Retina (tissue), 1 donor: ENCODE data around the gene MACROD2.

Experiments
- DNase-seq: peaks from one replicate; pipeline ENCODE4 v3.0.0-alpha.2; 2016

MACROD2 gene

DNA sequence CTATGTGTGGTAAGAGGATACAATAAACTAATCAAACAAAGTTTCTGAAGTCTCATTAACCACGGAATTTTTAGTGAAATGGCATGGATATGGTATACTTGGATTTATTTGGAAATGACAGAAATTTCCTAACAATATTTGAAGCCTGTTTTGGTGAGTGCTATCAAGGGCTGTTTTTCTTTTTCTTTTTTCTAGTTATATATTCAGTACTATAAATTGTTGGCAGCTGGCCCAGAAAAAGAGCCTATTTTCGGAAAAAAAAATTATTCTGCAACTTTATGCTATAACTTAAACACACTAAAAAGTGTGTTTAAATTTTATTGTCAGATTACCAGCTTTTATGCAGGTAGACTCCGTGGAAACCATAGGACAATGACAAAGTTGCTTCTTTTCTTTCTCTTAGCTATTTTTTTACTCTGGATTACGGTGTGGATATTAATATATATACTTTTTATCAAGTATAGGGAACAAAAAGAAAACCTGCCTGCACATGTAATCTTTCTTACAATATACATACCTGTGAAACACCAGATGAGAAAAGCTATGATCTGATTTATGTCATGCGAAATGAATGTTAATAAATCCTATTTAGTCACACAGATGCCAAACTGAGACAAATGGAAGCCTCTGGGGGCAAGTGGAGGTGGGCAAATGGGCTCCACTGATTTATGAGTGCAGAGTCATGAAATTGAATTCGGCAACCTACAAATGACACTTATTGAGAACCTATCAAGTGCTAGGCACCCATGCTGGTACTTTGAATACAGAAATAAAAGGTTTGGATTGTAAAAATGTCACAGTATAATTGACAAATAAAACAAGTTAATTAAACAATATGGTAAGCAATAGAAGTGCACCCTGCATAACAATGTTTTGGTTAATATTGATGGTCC, 1261.6 kb downstream of the MACROD2 start:
- DNase-seq, result no peak

- no peak for DNase-seq
Measured at GRCh38 chr20:15257569-15257870, 1262.2 kb downstream of the MACROD2 start.

DNA sequence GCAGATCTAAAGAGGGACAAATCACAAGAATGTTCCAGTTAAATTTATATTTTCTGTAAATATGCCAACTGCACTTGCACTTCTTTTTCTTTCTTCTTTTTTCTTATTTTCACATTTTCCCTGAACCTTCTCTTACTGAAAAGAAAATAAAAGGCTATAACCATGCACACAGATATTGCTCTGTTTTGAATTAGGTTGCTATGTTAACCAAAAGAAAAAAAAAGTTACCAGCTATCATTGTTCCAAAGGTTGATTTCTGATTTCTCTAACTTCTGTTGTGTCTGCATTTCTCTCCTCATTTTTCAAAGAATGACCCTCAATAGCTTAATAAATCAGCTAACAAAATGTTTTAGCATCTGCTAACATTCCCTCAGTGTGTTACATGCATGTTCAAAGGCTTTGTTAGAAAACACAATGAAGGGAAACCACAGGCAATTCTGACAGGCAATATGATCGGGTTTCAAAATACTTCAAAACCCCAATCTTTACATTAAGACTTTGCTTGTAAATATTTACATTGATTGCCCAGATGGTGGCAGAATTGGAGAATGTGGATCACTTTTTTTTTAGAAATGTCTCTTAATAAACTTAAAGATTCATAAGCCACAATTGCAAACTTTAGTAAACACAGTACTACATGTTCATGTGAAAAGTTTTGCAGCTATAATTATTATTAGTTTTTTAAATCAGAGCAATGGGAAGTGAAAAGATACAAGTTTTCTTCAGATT, 1270.4 kb downstream of the MACROD2 start:
- DNase-seq, result no peak

DNA sequence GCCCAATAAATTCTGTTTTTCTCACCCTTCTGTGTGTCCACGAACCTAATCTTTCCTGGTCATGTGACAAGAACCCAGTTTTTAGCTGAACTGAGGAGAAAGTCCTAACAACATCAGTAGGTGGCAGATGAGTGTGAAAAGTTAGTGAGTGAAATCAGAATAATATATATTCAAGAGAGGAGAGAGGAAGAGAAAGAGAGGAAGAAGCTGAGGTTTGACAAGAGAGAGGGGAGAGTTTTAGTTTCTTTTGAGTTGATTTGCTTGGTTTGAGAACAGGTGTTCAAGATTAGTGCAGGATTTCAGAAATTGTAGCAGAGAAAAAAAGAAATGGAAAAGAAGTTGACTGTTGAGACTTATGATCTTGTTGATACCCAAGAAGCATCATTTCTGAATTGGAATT, 1272.6 kb downstream of the MACROD2 start:
- DNase-seq, result no peak

DNA sequence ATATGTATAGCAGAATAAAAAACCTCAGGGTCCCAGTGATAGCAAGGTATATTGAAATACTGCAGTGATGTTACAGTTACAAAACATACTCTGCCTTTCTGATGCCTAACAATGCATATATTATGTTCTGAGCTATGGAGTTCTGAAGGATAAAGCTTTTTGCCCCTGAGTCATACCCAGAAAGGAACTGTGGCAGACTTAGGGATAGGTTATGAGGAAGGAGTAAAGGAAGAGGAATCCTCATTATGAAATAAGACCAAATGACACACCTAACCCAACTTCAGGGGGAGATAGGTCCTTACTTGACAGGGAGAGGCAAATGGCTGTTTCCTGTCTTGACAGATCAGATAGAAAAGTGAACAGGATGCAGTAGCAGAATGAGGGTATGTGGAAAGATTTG, 1282.7 kb downstream of the MACROD2 start:
- no peak for DNase-seq

DNA sequence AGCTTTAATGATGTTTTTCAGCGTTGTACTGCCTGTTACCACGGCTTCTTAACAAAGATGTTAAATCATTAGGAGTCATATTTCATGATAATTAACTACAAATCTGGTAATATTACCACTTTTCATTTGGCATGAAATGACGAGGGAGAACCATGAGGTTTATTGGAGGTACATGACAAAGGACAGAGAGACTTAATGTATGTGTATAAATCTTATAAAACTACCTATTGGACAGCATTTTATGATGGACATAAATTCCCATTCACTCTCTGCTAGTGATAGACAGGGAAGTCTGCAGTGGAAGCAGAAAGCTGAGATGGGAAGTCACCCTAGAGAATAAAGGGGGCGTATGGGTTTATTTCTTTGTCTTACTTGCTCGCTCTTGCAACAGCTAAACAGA, 1292.0 kb downstream of the MACROD2 start:
- no peak for DNase-seq

- no peak for DNase-seq
Measured at GRCh38 chr20:15288106-15288505, 1292.8 kb downstream of the MACROD2 start.

- DNase-seq, result peak; percentile 4
Measured at GRCh38 chr20:15289337-15289736, 1294.0 kb downstream of the MACROD2 start.

DNA sequence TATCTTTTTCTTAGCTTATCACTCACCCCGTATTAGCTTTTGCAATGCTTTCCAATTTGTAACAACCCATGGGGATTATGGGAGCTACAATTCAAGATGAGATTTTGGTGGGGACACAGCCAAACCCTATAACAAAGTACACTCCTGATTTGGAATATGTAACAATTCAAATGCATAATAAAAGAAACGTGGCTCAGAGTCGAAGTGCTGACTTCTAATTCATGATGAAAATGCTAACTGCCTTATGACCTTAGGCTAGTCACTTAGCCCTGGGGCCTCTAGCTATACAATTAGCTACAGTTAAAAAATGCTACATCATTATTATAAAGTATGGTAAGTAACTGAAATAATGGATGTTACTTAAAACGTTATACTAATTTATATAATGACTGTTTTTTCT, 1297.1 kb downstream of the MACROD2 start:
- DNase-seq, result no peak

- DNase-seq, result no peak
Measured at GRCh38 chr20:15296422-15296821, 1301.1 kb downstream of the MACROD2 start.

DNA sequence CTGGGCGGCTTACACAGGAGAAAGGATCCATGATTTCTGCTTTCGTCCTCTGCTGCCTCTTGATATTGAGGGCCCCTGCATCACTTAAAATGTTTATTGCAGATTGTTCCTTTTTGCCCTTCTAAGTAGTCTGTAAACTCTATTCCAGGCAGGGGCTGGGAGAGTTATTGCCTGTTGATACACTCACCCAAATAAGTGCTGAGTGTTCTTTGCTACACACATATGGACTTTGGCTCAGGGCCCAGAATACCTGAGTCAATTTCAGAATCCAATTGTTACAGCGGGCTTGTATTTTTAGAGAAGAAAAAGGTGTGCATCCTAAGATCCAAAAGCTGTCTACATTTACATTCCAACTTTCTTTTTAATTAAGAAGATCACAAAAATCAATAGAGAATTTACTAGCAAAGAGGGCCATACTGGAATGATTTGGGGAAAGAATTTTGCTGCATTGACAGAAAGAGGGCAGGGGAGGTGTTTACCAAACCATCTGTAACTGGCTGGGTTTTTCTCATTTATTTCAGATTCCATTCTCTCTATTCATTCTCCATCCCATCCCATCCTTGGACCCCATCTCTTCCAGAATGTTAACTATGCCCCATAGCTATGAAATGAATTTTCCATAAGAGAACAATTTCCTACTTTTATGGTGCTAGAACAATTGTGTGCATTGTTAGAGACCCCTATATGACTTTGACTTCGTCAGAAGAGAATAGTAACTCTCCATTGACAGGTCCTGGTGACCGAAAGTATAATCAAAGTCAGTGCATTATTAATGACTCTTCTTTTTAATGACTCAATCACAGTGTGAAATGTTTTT, 1302.0 kb downstream of the MACROD2 start:
- no peak for DNase-seq

GRCh38 chr20:15302075-15302474, 1306.8 kb downstream of the MACROD2 start:
- no peak for DNase-seq

DNA sequence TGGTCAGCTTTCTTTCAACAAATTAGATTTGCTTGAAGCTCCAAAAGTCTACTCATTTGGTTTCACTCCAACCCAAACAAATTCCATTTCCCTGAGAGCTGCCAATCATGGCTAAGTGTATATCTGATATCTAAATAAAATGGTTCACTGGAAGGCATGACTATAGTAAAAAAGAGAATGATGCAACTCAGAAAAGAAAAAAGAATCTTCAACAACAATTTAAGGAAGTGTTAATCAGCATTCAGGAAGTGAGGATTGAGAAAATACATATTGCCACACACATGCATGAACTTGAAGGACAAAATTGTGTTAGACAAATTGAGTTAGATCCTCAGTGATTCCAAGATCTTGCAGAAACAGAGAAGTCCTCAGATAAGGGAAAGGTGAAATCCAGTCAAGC, 1315.0 kb downstream of the MACROD2 start:
- DNase-seq, result no peak

DNA sequence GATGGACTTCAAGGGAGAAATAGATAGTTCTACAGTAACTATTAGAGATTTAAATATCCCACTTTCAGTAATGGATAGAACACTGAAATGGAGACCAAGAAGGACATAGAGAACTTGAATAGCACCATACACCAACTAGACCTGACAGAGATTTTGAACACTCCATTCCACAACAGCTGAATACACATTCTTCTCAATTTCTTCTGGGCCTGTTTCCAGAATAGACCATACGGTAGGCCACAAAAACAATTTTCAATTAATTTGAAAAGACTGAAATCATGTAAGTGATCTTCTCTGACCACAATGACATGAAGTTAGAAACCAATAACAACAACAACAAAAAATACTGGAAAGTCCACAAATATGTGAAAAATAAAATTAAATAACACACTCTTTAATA, 1321.2 kb downstream of the MACROD2 start:
- DNase-seq, result no peak

DNA sequence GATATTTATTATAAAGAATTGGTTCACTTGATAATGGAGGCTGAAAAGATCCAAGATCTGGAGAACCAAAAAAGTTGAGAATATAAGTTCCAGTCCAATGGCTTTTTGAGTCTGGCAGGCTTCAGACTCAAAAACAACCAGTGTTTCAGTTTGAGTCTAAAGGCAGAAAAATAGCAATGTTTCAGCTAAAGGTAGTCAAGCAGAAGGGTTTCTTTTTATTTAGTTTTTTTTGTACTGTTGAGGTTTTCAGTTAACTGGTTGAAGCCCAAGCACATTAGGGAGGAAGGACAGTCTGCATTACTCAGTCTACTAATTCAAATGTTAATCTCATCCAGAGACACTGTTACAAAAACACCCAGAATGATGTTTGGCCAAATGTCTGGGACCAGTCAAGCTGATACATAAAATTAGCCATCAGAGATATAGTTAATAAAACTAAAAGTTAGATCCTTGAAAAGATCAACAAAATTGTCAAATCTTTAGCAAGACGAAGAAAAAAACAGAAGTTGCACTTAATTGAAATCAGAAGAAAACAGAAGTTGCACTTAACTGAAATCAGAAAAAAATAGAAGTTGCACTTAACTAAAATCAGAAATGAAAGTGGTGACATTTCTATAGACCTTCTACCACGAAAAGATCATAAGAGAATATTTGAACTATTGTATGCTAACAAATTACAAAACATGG, 1322.4 kb downstream of the MACROD2 start:
- DNase-seq, result no peak

GRCh38 chr20:15318682-15319081, 1323.4 kb downstream of the MACROD2 start:
- DNase-seq, result no peak

DNA sequence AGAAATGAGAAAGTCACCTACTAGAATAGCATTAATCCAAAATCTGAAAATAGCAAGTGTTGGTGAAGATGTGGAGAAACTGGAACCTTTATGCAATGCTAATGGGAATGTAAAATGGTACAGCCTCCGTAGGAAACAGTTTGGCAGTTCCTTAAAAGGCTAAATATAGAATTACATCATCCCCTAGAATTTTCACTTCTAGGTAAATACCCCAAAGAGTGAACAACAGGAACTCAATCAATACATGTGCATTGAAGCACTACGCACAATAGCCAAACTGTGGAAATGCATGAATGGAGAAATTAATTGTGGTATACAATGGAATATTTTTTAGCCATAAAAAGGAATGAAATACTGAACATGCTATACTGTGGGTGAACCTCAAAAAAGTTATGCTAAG, 1324.1 kb downstream of the MACROD2 start:
- no peak for DNase-seq

GRCh38 chr20:15320941-15321340, 1325.6 kb downstream of the MACROD2 start:
- no peak for DNase-seq

- no peak for DNase-seq
Measured at GRCh38 chr20:15327123-15327522, 1331.8 kb downstream of the MACROD2 start.

DNA sequence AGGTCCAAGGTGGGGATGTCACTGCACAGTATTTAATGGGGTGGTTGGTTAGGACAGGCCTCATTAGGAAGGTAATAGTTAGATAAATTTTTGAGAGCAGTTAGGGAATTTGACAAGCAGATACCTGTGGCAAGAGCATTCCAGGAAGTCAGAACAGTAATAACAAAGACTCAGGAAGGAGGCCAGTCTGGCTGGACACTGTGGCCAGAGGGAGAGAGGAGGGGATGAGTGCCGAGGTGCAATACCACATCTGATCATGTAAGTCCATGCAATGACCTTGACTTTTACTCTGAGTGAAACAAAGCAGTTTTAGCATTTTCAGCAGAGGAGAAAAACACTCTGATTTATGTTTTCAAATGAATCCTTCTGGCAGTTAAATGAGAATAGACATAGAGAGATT, 1332.8 kb downstream of the MACROD2 start:
- DNase-seq, result no peak

GRCh38 chr20:15332711-15333160, 1337.4 kb downstream of the MACROD2 start:
- no peak for DNase-seq

DNA sequence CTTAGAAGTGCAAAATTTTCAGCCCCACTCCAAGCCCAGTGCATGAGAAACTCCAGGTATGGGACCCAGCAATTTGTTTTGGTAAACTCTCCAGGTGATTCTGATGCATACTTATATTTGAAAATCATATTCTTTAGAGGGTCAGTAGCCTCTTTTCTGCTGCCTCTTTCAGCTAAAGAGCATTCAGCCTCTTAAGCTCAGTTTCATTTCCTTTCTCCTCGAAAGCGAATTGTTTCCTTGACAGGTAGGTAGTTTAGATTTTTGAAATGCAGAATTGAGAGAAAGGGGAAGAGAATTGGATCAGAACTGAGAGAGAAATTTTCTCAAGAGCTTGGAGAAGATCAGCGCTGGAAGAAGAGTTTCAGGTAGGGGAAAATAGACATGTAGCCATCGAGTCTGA, 1337.9 kb downstream of the MACROD2 start:
- no peak for DNase-seq

DNA sequence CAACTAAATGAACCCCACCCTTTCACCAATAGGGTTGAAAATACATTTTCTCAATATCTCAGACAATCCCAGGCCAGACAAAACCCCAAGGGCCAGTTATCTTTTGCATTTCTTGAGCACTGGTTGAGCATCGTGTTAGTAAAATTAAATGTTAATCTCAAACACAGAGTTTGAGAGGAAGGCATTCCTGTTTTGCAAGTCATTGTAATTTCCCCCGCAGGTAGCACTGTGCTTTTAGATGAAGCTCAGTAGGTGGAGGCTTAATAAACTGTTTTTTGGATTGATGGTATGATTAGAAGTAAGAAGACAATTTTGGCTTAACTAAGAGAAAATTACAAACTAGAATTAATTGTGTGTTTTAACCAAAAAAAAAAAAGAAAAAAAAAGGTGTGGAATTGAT, 1340.7 kb downstream of the MACROD2 start:
- no peak for DNase-seq
